Lower leg skin (tissue), 3 donors: ENCODE results near the gene ACTN4.

Experiments
- CTCF ChIP-seq, 3 donors: fragments of 450-650 bp; IDR thresholded peaks; one replicate each; pipeline ENCODE4 v1.5.1; 2016; ENCODE audit warnings: antibody characterized with exemption in 3 of 3, mild to moderate bottlenecking in 3 of 3, moderate library complexity in 2 of 3
- POLR2A ChIP-seq, 2 donors: fragments of 450-650 bp; IDR thresholded peaks; one replicate each; pipeline ENCODE4 v1.6.1; 2016 to 2017; ENCODE audit warnings: antibody characterized with exemption in 2 of 2, mild to moderate bottlenecking in 1 of 2, moderate library complexity in 1 of 2

DNA sequence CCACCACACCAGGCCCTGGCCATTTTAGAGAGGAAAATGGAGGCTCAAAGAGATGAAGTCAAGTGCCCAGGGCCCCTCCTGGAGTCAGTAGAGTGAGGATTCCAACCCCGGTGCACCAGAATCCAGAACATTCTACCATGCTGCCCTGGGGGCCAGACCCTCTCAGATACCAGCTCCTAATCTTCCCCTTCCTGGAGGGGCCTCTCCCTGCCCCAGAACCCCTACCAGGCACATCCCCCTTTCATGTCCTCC, 85.7 kb downstream of the ACTN4 start:
- TF ChIP-seq CTCF (IDR thresholded peaks at IDR 0.05) = no peak
- no peak for TF ChIP-seq POLR2A (IDR thresholded peaks at IDR 0.05)
